HG02571 (cell line): Measurements from ENCODE around the gene EYS.

ENCODE experiments used
- ATAC-seq: cut with Tn5 transposase; IDR thresholded peaks from one replicate; pipeline ENCODE4 v1.9.1; 2021; ENCODE audit warnings: mild to moderate bottlenecking, moderate library complexity; ENCODE audit not compliant: unreplicated experiment

Gene EYS

GRCh38 chr6:64987066-64987465 is 720.0 kb downstream of the EYS start:
- no peak for ATAC-seq

GRCh38 chr6:64985726-64986125 is 721.3 kb downstream of the EYS start:
- no peak for ATAC-seq

GRCh38 chr6:64984948-64985347 is 722.1 kb downstream of the EYS start:
- ATAC-seq = no peak

GRCh38 chr6:64983089-64983488 is 723.9 kb downstream of the EYS start:
- ATAC-seq = no peak

- no peak for ATAC-seq
Measured at GRCh38 chr6:64973142-64973541, 733.9 kb downstream of the EYS start.

- ATAC-seq = no peak
Measured at GRCh38 chr6:64969139-64969538, 737.9 kb downstream of the EYS start.

- ATAC-seq = no peak
Measured at GRCh38 chr6:64955435-64955848, 751.6 kb downstream of the EYS start.

- no peak for ATAC-seq
Measured at GRCh38 chr6:64949257-64949656, 757.8 kb downstream of the EYS start.

GRCh38 chr6:64948261-64948660 is 758.8 kb downstream of the EYS start:
- no peak for ATAC-seq

- no peak for ATAC-seq
Measured at GRCh38 chr6:64945450-64945849, 761.6 kb downstream of the EYS start.

- ATAC-seq = no peak
Measured at GRCh38 chr6:64932486-64932885, 774.5 kb downstream of the EYS start.

- no peak for ATAC-seq
Measured at GRCh38 chr6:64930681-64931080, 776.3 kb downstream of the EYS start.

- ATAC-seq = no peak
Measured at GRCh38 chr6:64926051-64926450, 781.0 kb downstream of the EYS start.

- no peak for ATAC-seq
Measured at GRCh38 chr6:64920257-64920656, 786.8 kb downstream of the EYS start.

- no peak for ATAC-seq
Measured at GRCh38 chr6:64914124-64914523, 792.9 kb downstream of the EYS start.

GRCh38 chr6:64912966-64913365 is 794.1 kb downstream of the EYS start:
- ATAC-seq = no peak

GRCh38 chr6:64908104-64908503 is 798.9 kb downstream of the EYS start:
- no peak for ATAC-seq

- no peak for ATAC-seq
Measured at GRCh38 chr6:64904616-64905015, 802.4 kb downstream of the EYS start.

- no peak for ATAC-seq
Measured at GRCh38 chr6:64902596-64902995, 804.4 kb downstream of the EYS start.

GRCh38 chr6:64896939-64897338 is 810.1 kb downstream of the EYS start:
- no peak for ATAC-seq

- no peak for ATAC-seq
Measured at GRCh38 chr6:64895945-64896344, 811.1 kb downstream of the EYS start.

GRCh38 chr6:64890609-64891008 is 816.4 kb downstream of the EYS start:
- ATAC-seq = no peak

- no peak for ATAC-seq
Measured at GRCh38 chr6:64889144-64889543, 817.9 kb downstream of the EYS start.

GRCh38 chr6:64874776-64875175 is 832.2 kb downstream of the EYS start:
- ATAC-seq = no peak
